ENCODE results near the gene ESPL1. TPM values are rescaled to one million over a fixed set of nuclear protein-coding genes. Genes with fewer than 3 reads are reported as not detected.

Gene ESPL1
- total RNA-seq, 2 experiments from 2014 or later = 78.2 to 121 TPM

DNA sequence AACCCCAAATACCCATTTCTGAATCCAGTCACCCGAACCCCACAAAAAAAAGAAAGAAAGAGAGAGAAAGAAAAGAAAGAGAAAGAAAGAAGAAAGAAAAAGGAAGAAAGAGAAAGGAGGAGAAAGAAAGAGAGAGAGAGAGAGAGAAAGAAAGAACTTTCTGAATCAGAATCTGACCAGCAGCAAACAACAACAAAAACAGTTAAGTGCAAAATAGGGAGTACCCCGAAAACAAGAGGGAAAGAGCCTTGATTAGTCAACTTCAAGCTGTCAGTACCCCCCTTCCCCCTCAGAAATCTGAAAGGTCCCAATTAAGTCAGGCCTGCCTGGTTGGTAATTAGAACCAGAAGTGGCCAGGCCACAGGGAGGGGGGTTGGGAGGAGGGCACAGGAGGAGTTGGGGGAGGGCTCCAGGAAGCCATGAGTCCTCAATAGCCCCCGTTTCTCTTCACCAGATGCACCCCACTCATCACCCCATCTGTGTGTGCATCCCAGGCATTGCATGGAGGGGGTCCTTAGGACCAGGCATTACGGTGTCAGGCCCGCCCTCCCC is 45.9 kb upstream of the ESPL1 start:
- no peaks in the 10 kb centered on the region for H3K9me2 ChIP-seq (ENCODE audit: insufficient read depth, low read length)
- peak overlapping the region; percentile 96 for H3K4me2 ChIP-seq (ENCODE audit: low read length)
- no peaks in the 10 kb centered on the region for H3K9me3 ChIP-seq (ENCODE audit: low read length)
- no peaks in the 10 kb centered on the region for H4K20me1 ChIP-seq (ENCODE audit: insufficient read depth, low read length)
- peaks cover 58% of the 10 kb centered on the region for H3K4me1 ChIP-seq (ENCODE audit: insufficient read depth, low read length, poor library complexity, severe bottlenecking)
- peak overlapping the region; percentile 74 for H3K4me3 ChIP-seq (ENCODE audit: low read depth, low read length, poor library complexity, severe bottlenecking)
- H3K36me3 ChIP-seq (ENCODE audit: insufficient read depth, low read length) = no peaks in the 10 kb centered on the region
- H3K27ac ChIP-seq (ENCODE audit: low read depth, low read length, poor library complexity, severe bottlenecking) = peak overlapping the region; percentile 90
- no TSS peak for BruUV-seq (replicated peaks)
- ChIA-PET POLR2A (no interaction called here), CTCF (ENCODE audit: unreplicated experiment) (no interaction called here)
- peak overlapping the region; percentile 56 for H2AFZ ChIP-seq (ENCODE audit: low read length)
- intact Hi-C loops (cut with micrococcal nuclease; ENCODE audit: unreplicated experiment) = no loop called here
- TF ChIP-seq, protein P1, sequence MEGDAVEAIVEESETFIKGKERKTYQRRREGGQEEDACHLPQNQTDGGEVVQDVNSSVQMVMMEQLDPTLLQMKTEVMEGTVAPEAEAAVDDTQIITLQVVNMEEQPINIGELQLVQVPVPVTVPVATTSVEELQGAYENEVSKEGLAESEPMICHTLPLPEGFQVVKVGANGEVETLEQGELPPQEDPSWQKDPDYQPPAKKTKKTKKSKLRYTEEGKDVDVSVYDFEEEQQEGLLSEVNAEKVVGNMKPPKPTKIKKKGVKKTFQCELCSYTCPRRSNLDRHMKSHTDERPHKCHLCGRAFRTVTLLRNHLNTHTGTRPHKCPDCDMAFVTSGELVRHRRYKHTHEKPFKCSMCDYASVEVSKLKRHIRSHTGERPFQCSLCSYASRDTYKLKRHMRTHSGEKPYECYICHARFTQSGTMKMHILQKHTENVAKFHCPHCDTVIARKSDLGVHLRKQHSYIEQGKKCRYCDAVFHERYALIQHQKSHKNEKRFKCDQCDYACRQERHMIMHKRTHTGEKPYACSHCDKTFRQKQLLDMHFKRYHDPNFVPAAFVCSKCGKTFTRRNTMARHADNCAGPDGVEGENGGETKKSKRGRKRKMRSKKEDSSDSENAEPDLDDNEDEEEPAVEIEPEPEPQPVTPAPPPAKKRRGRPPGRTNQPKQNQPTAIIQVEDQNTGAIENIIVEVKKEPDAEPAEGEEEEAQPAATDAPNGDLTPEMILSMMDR (conservative IDR thresholded peaks at IDR 0.05; ENCODE audit: low read length) = no peak
- no peak for TF ChIP-seq EZH2phosphoT487 (IDR thresholded peaks at IDR 0.05; ENCODE audit: borderline replicate concordance, low read depth, low read length)
- no peaks in the 10 kb centered on the region for H3K79me2 ChIP-seq (ENCODE audit: insufficient read depth, low read depth, low read length)
- DNase-seq (ENCODE audit: low spot score) = no peak

DNA sequence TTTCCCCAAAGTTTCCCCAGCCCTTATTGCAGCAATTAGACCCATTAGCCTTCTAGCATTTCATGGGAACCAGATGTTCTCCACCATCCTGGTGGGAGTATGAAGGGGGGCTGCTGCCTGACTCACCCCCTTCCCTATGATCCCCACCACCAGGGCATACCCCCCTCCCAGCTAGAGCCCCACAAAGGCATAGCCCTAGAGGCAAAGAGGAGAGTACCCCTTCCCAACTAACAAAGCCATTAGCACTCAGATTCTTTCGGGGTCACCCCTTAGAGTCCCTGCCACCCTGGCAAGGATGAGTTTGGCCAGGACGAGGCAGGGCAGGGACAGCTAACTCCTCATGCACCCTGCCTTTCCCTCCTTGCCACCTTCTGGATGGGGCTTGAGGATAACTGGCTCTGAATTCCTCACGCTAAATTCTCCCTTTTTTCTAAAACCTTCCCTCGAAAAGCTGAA is 45.3 kb upstream of the ESPL1 start:
- no TSS peak for BruUV-seq (replicated peaks)
- no peak for TF ChIP-seq EZH2phosphoT487 (IDR thresholded peaks at IDR 0.05; ENCODE audit: borderline replicate concordance, low read depth, low read length)
- TF ChIP-seq, protein P1 (conservative IDR thresholded peaks at IDR 0.05; ENCODE audit: low read length) = no peak
- Histone ChIP-seq H3K4me1 (ENCODE audit: insufficient read depth, low read length, poor library complexity, severe bottlenecking) (peaks cover 52% of the 10 kb centered on the region), H3K9me3 (ENCODE audit: low read length) (no peaks in the 10 kb centered on the region), H3K4me3 (ENCODE audit: low read depth, low read length, poor library complexity, severe bottlenecking) (no peak overlapping the region), H3K36me3 (ENCODE audit: insufficient read depth, low read length) (no peaks in the 10 kb centered on the region), H3K4me2 (ENCODE audit: low read length) (peak overlapping the region; percentile 96), H4K20me1 (ENCODE audit: insufficient read depth, low read length) (no peaks in the 10 kb centered on the region), H3K79me2 (ENCODE audit: insufficient read depth, low read depth, low read length) (no peaks in the 10 kb centered on the region), H2AFZ (ENCODE audit: low read length) (no peak overlapping the region), H3K9me2 (ENCODE audit: insufficient read depth, low read length) (no peaks in the 10 kb centered on the region), H3K27ac (ENCODE audit: low read depth, low read length, poor library complexity, severe bottlenecking) (no peak overlapping the region)
- intact Hi-C loops (cut with micrococcal nuclease; ENCODE audit: unreplicated experiment) = no loop called here
- no peak for DNase-seq (ENCODE audit: low spot score)
- ChIA-PET POLR2A (interaction anchor here (0.6 kb wide), 1 partner anchor 90 kb away, joined by 3 read pairs; no protein-coding TSS in a partner anchor), CTCF (ENCODE audit: unreplicated experiment) (no interaction called here)

DNA sequence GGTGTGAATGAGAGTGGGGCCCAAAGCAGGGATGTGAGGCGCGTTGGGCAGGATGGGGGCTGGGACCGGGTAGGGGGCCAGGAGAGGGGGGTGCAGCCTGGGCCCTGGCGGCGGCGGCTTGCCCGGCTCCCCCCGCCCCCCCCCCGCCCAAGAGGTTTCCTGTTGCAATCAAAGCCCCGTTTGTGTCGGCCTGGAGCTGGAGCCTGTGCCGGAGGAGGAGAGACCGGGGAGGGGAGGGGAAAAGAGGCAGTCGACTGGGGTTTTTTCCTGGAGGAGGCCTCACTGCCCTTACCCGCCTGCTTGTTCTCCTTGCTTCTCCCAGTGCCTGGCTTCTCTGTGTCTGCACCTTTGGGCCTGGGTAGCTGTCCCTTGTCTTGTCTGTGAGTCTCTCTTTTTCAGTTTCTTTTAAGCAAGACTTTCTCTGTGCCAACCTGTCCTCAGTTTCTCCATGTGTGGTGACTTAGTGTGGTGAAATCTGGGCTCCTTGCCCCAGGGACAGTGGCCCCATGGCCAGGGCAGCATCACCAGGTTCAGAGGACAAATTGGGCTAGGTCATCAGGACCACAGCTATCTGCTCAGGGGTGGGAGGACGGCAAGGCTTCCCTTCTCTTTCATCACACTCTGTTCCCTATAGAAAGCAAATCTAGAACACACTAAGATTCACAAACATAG is 44.6 kb upstream of the ESPL1 start:
- Histone ChIP-seq H3K4me1 (ENCODE audit: insufficient read depth, low read length, poor library complexity, severe bottlenecking) (peaks cover 45% of the 10 kb centered on the region), H4K20me1 (ENCODE audit: insufficient read depth, low read length) (no peaks in the 10 kb centered on the region), H3K27ac (ENCODE audit: low read depth, low read length, poor library complexity, severe bottlenecking) (no peak overlapping the region), H2AFZ (ENCODE audit: low read length) (peak overlapping the region; percentile 5; the same call in 1 of the 2 replicates), H3K9me2 (ENCODE audit: insufficient read depth, low read length) (no peaks in the 10 kb centered on the region), H3K4me3 (ENCODE audit: low read depth, low read length, poor library complexity, severe bottlenecking) (no peak overlapping the region), H3K79me2 (ENCODE audit: insufficient read depth, low read depth, low read length) (no peaks in the 10 kb centered on the region), H3K36me3 (ENCODE audit: insufficient read depth, low read length) (no peaks in the 10 kb centered on the region), H3K4me2 (ENCODE audit: low read length) (peak overlapping the region; percentile 96), H3K9me3 (ENCODE audit: low read length) (no peaks in the 10 kb centered on the region)
- ChIA-PET CTCF (ENCODE audit: unreplicated experiment) (interaction anchor here (0.6 kb wide), 1 partner anchor 104 kb away, joined by 10 read pairs; no protein-coding TSS in a partner anchor), POLR2A (interaction anchor here (0.6 kb wide), 2 partner anchors 91 to 120 kb away, joined by 3 read pairs; partner anchors contain the start of gene SOAT2)
- TF ChIP-seq EZH2phosphoT487 (IDR thresholded peaks at IDR 0.05; ENCODE audit: borderline replicate concordance, low read depth, low read length) = no peak
- TF ChIP-seq, protein P1 (conservative IDR thresholded peaks at IDR 0.05; ENCODE audit: low read length) = no peak
- intact Hi-C loops (cut with micrococcal nuclease; ENCODE audit: unreplicated experiment) = no loop called here
- no TSS peak for BruUV-seq (replicated peaks)
- no peak for DNase-seq (ENCODE audit: low spot score)

All from OCI-LY7 (cell line).